Nephron (organoid): Measurements from ENCODE around the gene FHL3.

Experiments
- H3K27ac Mint-ChIP-seq, 3 experiments: 2 replicates each; pipeline ENCODE4 v1.8.0; 2020; ENCODE audit warnings: mixed read lengths in 3 of 3, mild to moderate bottlenecking in 2 of 3, moderate library complexity in 1 of 3
- H3K27me3 Mint-ChIP-seq: 2 replicates; pipeline ENCODE4 v1.8.0; 2021; ENCODE audit warnings: low read depth, mild to moderate bottlenecking, moderate library complexity, mixed read lengths
- H3K36me3 Mint-ChIP-seq: 2 replicates; pipeline ENCODE4 v1.8.0; 2020; ENCODE audit warnings: low read depth, mixed read lengths
- H3K4me1 Mint-ChIP-seq: 2 replicates; pipeline ENCODE4 v1.8.0; 2020; ENCODE audit warnings: mixed read lengths
- H3K4me3 Mint-ChIP-seq, 3 experiments: 2 replicates each; pipeline ENCODE4 v1.8.0; 2020; ENCODE audit warnings: mild to moderate bottlenecking in 3 of 3, mixed read lengths in 3 of 3, moderate library complexity in 2 of 3
- H3K9me3 Mint-ChIP-seq: 2 replicates; pipeline ENCODE4 v1.8.0; 2020; ENCODE audit warnings: mixed read lengths
- CTCF ChIP-seq, 3 experiments: fragments of 200-600 bp; sonication (generic); IDR thresholded peaks; one replicate each; pipeline ENCODE4 v1.5.0; 2021; ENCODE audit warnings: antibody characterized with exemption in 3 of 3; ENCODE audit not compliant: unreplicated experiment in 3 of 3

The FHL3 gene

GRCh38 chr1:38025233-38025632 lies 19.9 kb upstream of the FHL3 start:
- Mint-ChIP-seq H3K27me3 (peaks cover 2% of the 10 kb centered on the region), H3K36me3 (peaks cover 42% of the 10 kb centered on the region), H3K4me1 (peaks cover 30% of the 10 kb centered on the region), H3K9me3 (no peaks in the 10 kb centered on the region), H3K4me3 (no peak overlapping the region), H3K27ac (no peak overlapping the region)
- no peak for TF ChIP-seq CTCF (IDR thresholded peaks at IDR 0.05; ENCODE audit: unreplicated experiment in 3 of 3)

GRCh38 chr1:38022810-38023209 lies 17.5 kb upstream of the FHL3 start:
- peaks cover 54% of the 10 kb centered on the region for H3K36me3 Mint-ChIP-seq
- no peaks in the 10 kb centered on the region for H3K9me3 Mint-ChIP-seq
- H3K4me3 Mint-ChIP-seq: no peak overlapping the region
- no peak for TF ChIP-seq CTCF (IDR thresholded peaks at IDR 0.05; ENCODE audit: unreplicated experiment in 3 of 3)
- no peak overlapping the region for H3K27ac Mint-ChIP-seq
- no peaks in the 10 kb centered on the region for H3K27me3 Mint-ChIP-seq
- peaks cover 15% of the 10 kb centered on the region for H3K4me1 Mint-ChIP-seq

GRCh38 chr1:38021969-38022368 lies 16.7 kb upstream of the FHL3 start:
- Mint-ChIP-seq H3K4me1 (peaks cover 14% of the 10 kb centered on the region), H3K9me3 (no peaks in the 10 kb centered on the region), H3K36me3 (peaks cover 61% of the 10 kb centered on the region), H3K27ac (no peak overlapping the region), H3K4me3 (no peak overlapping the region), H3K27me3 (no peaks in the 10 kb centered on the region)
- no peak for TF ChIP-seq CTCF (IDR thresholded peaks at IDR 0.05; ENCODE audit: unreplicated experiment in 3 of 3)

- peaks cover 24% of the 10 kb centered on the region for H3K4me1 Mint-ChIP-seq
- H3K27ac Mint-ChIP-seq: no peak overlapping the region
- no peak for TF ChIP-seq CTCF (IDR thresholded peaks at IDR 0.05; ENCODE audit: unreplicated experiment in 3 of 3)
- H3K36me3 Mint-ChIP-seq: peaks cover 59% of the 10 kb centered on the region
- H3K9me3 Mint-ChIP-seq: no peaks in the 10 kb centered on the region
- H3K27me3 Mint-ChIP-seq: no peaks in the 10 kb centered on the region
- H3K4me3 Mint-ChIP-seq: no peak overlapping the region
Observed at GRCh38 chr1:38020396-38020795, 15.1 kb upstream of the FHL3 start.

- peaks cover 31% of the 10 kb centered on the region for H3K4me1 Mint-ChIP-seq
- H3K27me3 Mint-ChIP-seq: no peaks in the 10 kb centered on the region
- H3K9me3 Mint-ChIP-seq: no peaks in the 10 kb centered on the region
- H3K4me3 Mint-ChIP-seq: no peak overlapping the region
- H3K36me3 Mint-ChIP-seq: peaks cover 50% of the 10 kb centered on the region
- H3K27ac Mint-ChIP-seq: peak overlapping the region in 2 of 3 experiments; percentile 59 to 68
- TF ChIP-seq CTCF (IDR thresholded peaks at IDR 0.05; ENCODE audit: unreplicated experiment in 3 of 3): peak; percentile 62 to 66 (median 65)
Observed at GRCh38 chr1:38018864-38019343, 13.6 kb upstream of the FHL3 start.

- Mint-ChIP-seq H3K27ac (peak overlapping the region; percentile 82 to 99 (median 99)), H3K4me1 (peaks cover 52% of the 10 kb centered on the region), H3K36me3 (peaks cover 35% of the 10 kb centered on the region), H3K4me3 (peak overlapping the region in 2 of 3 experiments; percentile 78 to 79), H3K9me3 (no peaks in the 10 kb centered on the region), H3K27me3 (no peaks in the 10 kb centered on the region)
- TF ChIP-seq CTCF (IDR thresholded peaks at IDR 0.05; ENCODE audit: unreplicated experiment in 3 of 3): no peak
Observed at GRCh38 chr1:38015978-38016725, 10.8 kb upstream of the FHL3 start.
